ENCODE results near the gene UGGT1. TPM values are rescaled to one million over a fixed set of nuclear protein-coding genes. Genes with fewer than 3 reads are reported as not detected.

UGGT1 gene
- total RNA-seq, 1 experiment from 2014 or later: 26.4 TPM

DNA sequence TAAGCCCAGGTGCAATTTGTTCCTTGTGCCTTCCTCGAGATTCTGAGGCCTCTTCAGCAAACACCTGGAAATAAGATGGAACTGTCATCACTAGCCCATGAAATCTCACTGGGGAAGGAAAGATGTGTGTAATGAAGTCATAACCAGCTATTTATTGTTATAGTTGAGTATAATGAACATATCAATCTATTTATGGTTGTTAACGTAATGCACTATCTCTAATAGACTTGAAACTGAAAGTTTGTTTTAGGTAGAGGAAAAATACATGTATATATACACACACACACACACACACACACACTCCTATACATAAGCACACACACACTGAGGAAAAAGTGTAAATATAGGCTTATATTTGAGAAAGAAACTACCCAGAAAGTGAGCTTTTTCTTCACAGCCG, 62.8 kb downstream of the UGGT1 start:
- H3K36me3 ChIP-seq (replicated peaks; ENCODE audit: control insufficient read depth, insufficient read depth, low read length): peaks cover 2% of the 10 kb centered on the region
- H3K4me3 ChIP-seq (ENCODE audit: insufficient read depth, low read depth, low read length): no peak overlapping the region
- no peaks in the 10 kb centered on the region for H3K27me3 ChIP-seq (ENCODE audit: control insufficient read depth, insufficient read depth, low read length)
- no peak for DNase-seq

DNA sequence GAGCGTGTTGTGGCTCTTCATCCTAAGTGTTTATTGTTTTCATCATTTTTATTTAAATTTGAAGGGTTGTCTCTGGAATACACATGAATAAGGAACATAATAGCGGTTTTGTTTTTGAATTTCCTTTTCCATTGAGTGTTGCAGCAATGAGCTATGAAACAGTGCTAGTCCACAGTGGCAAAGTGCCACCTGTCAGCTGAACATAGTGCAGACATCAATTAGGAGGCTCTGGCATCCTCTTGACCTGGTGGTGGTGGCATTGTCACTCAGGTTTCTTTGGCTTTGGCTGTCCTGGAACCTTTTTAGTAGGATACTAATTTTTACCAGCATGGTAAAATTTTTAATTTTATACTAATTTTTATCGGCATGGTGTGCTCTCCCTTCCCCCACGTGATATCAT, 63.2 kb downstream of the UGGT1 start:
- no peak for DNase-seq
- no peak overlapping the region for H3K4me3 ChIP-seq (ENCODE audit: insufficient read depth, low read depth, low read length)
- no peaks in the 10 kb centered on the region for H3K27me3 ChIP-seq (ENCODE audit: control insufficient read depth, insufficient read depth, low read length)
- H3K36me3 ChIP-seq (replicated peaks; ENCODE audit: control insufficient read depth, insufficient read depth, low read length): peaks cover 2% of the 10 kb centered on the region

DNA sequence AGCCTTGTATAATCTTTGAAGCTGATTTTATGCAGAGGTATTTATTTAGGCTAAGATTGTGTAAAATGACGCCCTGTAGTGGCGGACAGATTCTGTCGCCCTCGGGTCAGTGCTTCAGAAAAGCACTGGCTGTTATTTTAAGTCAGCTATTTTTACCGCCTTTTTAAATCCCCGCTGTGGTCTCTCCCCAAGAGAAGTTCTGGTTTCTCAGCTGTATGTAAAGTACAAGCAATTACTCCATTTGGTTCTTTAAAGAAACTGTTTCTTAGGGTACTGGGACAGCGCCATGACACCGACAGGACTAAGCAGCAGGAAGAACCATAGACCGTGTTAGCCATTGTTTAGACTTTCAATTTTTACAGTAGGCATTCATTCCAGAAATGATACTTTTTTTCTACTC, 65.0 kb downstream of the UGGT1 start:
- no peaks in the 10 kb centered on the region for H3K27me3 ChIP-seq (ENCODE audit: control insufficient read depth, insufficient read depth, low read length)
- DNase-seq: no peak
- H3K4me3 ChIP-seq (ENCODE audit: insufficient read depth, low read depth, low read length): no peak overlapping the region
- peaks cover 5% of the 10 kb centered on the region for H3K36me3 ChIP-seq (replicated peaks; ENCODE audit: control insufficient read depth, insufficient read depth, low read length)

DNA sequence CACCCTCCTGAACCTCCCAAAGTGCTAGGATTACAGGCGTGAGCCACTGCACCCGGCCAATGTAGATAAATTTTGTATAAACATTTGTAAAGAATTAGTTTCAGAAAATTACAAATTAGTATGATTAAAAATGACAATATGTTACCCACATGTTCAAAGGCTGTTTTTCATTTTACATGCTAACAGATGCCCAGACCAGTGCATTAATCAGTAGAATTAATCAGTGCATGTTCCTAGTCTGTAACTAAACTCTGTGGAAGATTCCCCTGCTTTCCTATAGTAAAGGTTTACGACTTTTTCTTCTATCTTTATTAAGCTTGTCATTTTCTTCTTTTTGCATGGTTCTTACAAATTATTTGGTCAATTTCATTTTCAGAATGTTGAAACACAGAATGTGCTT, 65.8 kb downstream of the UGGT1 start:
- H3K27me3 ChIP-seq (ENCODE audit: control insufficient read depth, insufficient read depth, low read length): no peaks in the 10 kb centered on the region
- no peak overlapping the region for H3K4me3 ChIP-seq (ENCODE audit: insufficient read depth, low read depth, low read length)
- DNase-seq: no peak
- peaks cover 5% of the 10 kb centered on the region for H3K36me3 ChIP-seq (replicated peaks; ENCODE audit: control insufficient read depth, insufficient read depth, low read length)

DNA sequence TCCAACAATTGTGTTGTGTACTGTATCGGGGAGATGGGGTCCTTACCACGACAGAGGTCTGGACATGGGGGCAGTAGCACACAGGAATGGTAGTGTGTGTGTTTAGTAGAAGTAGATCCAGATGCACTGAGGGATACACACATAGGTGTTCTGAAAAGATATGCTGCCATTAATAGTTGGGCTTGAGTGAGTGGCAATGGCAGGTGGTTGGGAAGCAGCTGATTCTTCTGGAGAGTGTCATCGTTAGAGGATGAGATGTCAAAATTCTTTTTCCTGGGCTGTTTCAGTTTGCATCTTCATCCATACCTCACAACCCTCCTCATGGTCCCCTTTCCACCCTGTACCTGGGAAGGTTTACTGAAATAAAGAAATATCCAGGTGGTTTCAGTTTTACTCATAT, 66.6 kb downstream of the UGGT1 start:
- no peak overlapping the region for H3K4me3 ChIP-seq (ENCODE audit: insufficient read depth, low read depth, low read length)
- no peaks in the 10 kb centered on the region for H3K27me3 ChIP-seq (ENCODE audit: control insufficient read depth, insufficient read depth, low read length)
- no peak for DNase-seq
- H3K36me3 ChIP-seq (replicated peaks; ENCODE audit: control insufficient read depth, insufficient read depth, low read length): peaks cover 6% of the 10 kb centered on the region

DNA sequence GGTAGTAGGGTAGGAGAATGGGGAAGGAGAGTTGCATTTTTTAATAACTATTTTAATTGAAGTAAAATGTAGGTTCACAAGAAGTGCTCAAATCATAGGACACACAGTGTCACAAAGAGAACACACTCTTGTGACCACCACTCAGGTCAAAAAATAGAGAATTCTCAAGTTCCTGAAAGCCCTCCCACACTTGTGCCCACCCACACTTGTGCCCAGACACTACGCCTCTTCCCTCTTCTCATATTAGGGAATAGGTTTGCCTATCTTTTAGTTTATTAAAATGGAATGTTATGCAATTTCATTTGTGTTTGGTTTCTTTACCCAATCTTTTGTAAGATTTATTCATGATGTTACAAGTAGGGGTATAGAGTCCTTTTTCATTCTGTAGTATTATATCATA, 67.2 kb downstream of the UGGT1 start:
- Histone ChIP-seq H3K36me3 (replicated peaks; ENCODE audit: control insufficient read depth, insufficient read depth, low read length) (peaks cover 6% of the 10 kb centered on the region), H3K4me3 (ENCODE audit: insufficient read depth, low read depth, low read length) (no peak overlapping the region), H3K27me3 (ENCODE audit: control insufficient read depth, insufficient read depth, low read length) (no peaks in the 10 kb centered on the region)
- no peak for DNase-seq

DNA sequence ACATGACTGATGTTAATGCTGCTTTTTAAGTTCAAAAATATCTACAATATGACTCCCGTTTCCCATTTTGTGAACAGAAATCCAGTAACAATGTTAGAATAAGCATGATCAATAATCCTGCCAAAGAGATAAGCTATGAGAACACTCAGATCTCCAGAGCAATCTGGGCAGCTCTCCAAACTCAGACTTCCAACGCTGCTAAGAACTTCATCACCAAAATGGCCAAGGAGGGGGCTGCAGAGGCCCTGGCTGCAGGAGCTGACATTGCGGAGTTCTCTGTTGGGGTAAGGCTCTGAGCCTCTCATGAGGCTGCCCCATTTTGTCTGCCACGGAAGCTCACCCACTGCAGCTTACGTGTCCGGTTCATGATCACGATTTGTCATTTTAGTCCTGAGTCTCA, 68.4 kb downstream of the UGGT1 start:
- Histone ChIP-seq H3K4me3 (ENCODE audit: insufficient read depth, low read depth, low read length) (no peak overlapping the region), H3K36me3 (replicated peaks; ENCODE audit: control insufficient read depth, insufficient read depth, low read length) (peaks cover 4% of the 10 kb centered on the region; the same call in 1 of the 2 replicates), H3K27me3 (ENCODE audit: control insufficient read depth, insufficient read depth, low read length) (no peaks in the 10 kb centered on the region)
- no peak for DNase-seq

DNA sequence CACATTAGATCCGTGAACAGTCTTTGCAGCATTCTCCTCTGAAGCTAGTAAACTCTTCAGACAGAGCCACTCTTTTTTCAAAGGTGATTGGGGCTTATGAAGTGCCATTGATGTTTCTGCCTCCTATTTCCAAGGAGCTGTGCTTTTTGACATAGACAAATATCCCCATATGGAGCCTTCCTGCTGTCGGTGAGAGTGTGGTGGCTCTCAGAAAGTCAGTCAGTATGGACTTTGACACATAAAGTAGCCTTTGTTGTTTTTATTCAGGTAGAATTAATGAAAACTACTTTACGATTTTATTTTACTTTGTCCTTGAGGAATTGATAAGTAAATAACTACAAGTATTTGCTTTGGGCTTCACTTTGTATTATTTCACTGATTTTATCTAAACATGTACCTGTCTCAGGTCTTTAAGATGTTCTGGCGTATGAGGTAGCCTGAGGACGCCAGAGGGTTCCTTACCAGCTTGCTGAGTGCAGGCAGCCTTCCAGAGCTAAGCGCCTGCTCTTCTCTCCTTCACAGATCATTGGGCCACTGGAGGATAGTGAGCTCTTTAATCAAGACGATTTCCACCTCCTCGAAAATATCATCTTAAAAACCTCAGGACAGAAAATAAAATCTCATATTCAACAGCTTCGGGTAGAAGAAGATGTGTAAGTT, 69.7 kb downstream of the UGGT1 start:
- H3K4me3 ChIP-seq (ENCODE audit: insufficient read depth, low read depth, low read length): no peak overlapping the region
- no peak for DNase-seq
- H3K27me3 ChIP-seq (ENCODE audit: control insufficient read depth, insufficient read depth, low read length): no peaks in the 10 kb centered on the region
- peaks cover 6% of the 10 kb centered on the region; the same call in 1 of the 2 replicates for H3K36me3 ChIP-seq (replicated peaks; ENCODE audit: control insufficient read depth, insufficient read depth, low read length)

DNA sequence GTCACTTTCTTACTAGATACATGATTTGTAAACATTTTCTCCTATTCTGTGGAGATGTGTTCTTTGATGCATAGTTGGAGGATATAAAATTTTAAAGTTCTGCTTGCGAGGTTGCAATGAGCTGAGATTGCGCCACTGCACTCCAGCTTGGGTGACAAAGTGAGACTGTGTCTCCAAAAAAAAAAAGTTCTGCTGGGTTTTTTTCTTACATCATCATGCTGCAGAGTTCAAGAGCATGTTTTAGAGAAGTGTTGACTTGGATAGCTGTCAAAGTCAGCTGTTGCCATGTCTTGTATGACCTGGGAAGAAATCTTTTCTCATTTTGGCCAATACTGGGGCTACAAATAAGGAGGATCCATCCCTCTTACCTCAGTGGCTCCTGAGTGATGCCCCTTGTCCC, 71.3 kb downstream of the UGGT1 start:
- Histone ChIP-seq H3K4me3 (ENCODE audit: insufficient read depth, low read depth, low read length) (no peak overlapping the region), H3K27me3 (ENCODE audit: control insufficient read depth, insufficient read depth, low read length) (no peaks in the 10 kb centered on the region), H3K36me3 (replicated peaks; ENCODE audit: control insufficient read depth, insufficient read depth, low read length) (peaks cover 6% of the 10 kb centered on the region; the same call in 1 of the 2 replicates)
- no peak for DNase-seq

DNA sequence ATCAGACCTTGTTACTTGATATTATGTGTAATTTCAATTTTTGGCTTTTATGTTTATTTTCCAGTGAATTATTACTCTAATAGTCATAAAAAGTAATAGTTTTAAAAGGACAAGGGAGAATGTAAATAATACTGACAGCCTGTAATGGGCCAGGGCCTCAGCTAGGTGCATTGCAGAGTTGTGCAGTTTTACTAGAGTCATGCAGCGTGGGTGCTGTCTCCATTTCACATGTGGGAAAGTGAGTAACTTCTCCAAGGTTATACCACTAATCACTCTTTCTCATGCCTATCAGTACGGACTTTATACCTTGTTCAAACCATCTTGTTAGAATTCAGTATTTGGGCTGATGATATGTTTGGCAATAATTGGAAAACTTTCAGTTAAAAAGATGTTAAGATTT, 73.3 kb downstream of the UGGT1 start:
- H3K36me3 ChIP-seq (replicated peaks; ENCODE audit: control insufficient read depth, insufficient read depth, low read length): peaks cover 6% of the 10 kb centered on the region; the same call in 1 of the 2 replicates

DNA sequence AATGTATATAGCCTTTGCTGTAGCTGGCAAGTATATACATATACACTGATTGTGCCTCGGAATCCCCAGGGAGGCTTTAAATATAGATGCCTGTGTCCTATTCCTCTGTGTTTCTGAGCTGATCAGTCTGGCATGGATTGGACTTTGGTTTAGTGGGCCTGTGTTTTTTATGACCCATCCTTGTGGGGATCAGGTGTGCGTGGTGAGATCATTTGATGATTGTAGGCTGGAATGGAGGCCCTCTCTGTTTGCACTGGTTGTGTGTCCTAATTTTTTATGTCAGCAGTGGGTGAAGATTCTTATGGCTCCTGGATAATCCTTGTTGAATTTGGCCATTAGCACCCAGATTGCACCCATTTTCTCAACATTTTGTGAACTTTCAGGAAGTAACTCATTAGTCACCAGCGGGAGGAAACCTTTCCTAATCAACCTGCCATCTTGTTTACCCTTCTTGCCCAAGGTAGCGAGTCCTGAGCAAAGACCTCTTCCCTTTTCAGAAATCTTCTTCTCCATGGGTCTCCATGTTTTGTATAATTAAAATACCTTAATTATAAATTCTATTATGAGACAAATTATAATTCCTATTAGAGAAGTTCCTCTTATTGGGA, 75.8 kb downstream of the UGGT1 start:
- Histone ChIP-seq H3K36me3 (replicated peaks; ENCODE audit: control insufficient read depth, insufficient read depth, low read length) (peaks cover 8% of the 10 kb centered on the region), H3K27me3 (ENCODE audit: control insufficient read depth, insufficient read depth, low read length) (no peaks in the 10 kb centered on the region), H3K4me3 (ENCODE audit: insufficient read depth, low read depth, low read length) (no peak overlapping the region)
- no peak for DNase-seq

More for the DNA sequence above, 73.3 kb downstream of the UGGT1 start:
- no peak for DNase-seq
- no peaks in the 10 kb centered on the region for H3K27me3 ChIP-seq (ENCODE audit: control insufficient read depth, insufficient read depth, low read length)
- H3K4me3 ChIP-seq (ENCODE audit: insufficient read depth, low read depth, low read length): no peak overlapping the region

DNA sequence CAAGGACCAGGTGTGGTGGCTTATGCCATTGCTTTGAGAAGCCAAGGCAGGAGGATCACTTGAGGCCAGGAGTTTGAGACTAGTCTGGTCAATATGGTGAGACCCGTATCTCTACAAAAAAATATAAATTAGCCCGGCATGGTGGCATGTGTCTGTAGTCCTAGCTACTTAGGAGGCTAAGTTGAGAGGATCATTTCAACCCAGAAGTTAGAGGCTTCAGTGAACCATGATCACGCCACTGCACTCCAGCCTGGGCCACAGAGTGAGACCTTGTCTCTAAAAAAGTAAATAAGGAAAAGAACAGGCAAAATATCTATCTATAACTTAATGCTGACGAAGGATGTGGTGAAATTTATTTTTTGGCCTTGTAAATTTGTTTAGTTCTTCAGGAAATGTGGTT, 78.1 kb downstream of the UGGT1 start:
- no peak overlapping the region for H3K4me3 ChIP-seq (ENCODE audit: insufficient read depth, low read depth, low read length)
- H3K36me3 ChIP-seq (replicated peaks; ENCODE audit: control insufficient read depth, insufficient read depth, low read length): peaks cover 10% of the 10 kb centered on the region
- DNase-seq: no peak
- no peaks in the 10 kb centered on the region for H3K27me3 ChIP-seq (ENCODE audit: control insufficient read depth, insufficient read depth, low read length)

DNA sequence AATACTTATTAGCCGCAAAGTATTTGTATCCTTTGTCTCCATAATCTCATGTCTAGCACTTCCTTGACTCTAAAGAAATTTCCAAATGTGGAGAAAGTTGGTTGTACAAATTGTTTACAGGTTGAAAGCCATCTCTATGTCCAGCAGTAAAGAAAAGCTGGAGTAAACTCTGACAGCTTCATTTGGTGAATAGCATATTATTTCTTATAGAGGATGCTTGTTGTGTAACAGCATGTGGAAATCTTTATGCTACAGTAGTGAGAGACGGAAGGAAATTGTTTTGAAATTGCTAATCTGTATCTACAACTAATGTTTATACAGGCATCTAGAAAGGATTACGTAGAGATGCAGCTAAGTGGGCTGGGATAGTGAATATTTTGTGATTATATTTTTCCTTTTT, 78.5 kb downstream of the UGGT1 start:
- no peaks in the 10 kb centered on the region for H3K27me3 ChIP-seq (ENCODE audit: control insufficient read depth, insufficient read depth, low read length)
- peaks cover 10% of the 10 kb centered on the region for H3K36me3 ChIP-seq (replicated peaks; ENCODE audit: control insufficient read depth, insufficient read depth, low read length)
- DNase-seq: no peak
- no peak overlapping the region for H3K4me3 ChIP-seq (ENCODE audit: insufficient read depth, low read depth, low read length)

DNA sequence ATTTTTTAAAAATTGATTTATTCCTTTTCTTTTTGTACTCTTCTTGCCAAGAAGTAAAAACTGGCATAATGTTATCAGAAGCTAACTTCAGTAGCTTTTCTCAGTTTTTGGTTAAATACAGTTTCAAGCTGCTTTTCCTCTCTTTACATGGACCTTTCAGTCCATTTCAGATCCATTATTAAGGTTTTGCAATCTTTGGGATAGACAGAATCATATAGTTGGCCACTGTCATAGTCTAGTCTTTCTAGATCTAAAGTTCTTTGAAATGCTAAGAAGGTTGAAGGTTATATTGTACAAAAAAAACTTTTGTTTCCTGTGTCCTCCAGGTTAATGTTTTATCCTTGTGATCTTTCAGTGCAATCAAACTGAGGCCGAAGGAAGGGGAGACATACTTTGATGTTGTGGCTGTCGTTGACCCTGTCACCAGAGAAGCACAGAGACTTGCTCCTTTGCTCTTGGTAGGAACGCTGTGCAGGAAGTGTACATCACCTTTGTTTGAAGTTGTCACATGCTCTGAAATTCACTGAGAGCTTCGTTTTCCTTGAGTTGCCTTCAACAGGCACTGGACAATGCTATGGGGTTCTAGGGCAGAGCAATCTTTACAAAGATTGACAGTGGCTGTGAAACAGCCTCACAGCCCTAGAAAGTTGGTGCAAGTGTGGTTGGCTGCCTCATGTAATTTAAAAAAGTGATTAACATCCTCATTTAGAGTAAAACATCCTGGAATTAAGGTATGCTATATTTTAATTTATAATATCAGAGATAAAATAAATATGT, 79.1 kb downstream of the UGGT1 start:
- Histone ChIP-seq H3K4me3 (ENCODE audit: insufficient read depth, low read depth, low read length) (no peak overlapping the region), H3K36me3 (replicated peaks; ENCODE audit: control insufficient read depth, insufficient read depth, low read length) (peaks cover 14% of the 10 kb centered on the region), H3K27me3 (ENCODE audit: control insufficient read depth, insufficient read depth, low read length) (no peaks in the 10 kb centered on the region)
- DNase-seq: no peak

DNA sequence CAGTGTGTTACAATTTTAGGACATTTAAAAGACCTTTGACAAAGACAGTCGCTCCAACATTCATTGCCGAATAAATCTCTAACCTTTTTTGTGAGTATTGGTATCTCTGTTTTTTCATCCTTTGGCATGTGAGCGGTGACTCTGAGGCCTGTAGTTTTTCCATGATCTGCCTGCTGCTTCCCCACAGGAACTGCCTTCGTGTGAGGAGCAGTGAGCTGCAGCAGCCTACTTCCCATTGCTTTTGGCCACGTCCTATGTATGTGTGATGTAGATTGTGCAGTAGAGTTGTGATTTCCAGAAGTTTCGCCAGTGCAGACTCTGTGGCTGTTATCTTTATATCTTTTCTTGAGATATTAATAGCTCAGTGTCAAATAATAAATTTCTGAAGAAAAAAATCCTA, 79.8 kb downstream of the UGGT1 start:
- H3K36me3 ChIP-seq (replicated peaks; ENCODE audit: control insufficient read depth, insufficient read depth, low read length): peaks cover 13% of the 10 kb centered on the region
- no peaks in the 10 kb centered on the region for H3K27me3 ChIP-seq (ENCODE audit: control insufficient read depth, insufficient read depth, low read length)
- no peak overlapping the region for H3K4me3 ChIP-seq (ENCODE audit: insufficient read depth, low read depth, low read length)
- no peak for DNase-seq
